Neuronal stem cell (in vitro differentiated cells): ENCODE results near the gene ANKH.

Experiments
- DNase-seq: peaks from one replicate; pipeline ENCODE4 v3.0.0-alpha.2; 2013; ENCODE audit warnings: low spot score
- H2AFZ ChIP-seq: one replicate; pipeline ENCODE4 v1.6.1; 2013; ENCODE audit warnings: mild to moderate bottlenecking, low read length, inconsistent platforms
- H2AK5ac ChIP-seq: 2 replicates; pipeline ENCODE4 v1.6.1; 2013; ENCODE audit warnings: low read depth, mild to moderate bottlenecking, inconsistent platforms, low read length, moderate library complexity, mixed read lengths
- H2BK120ac ChIP-seq: 2 replicates; pipeline ENCODE4 v1.6.1; 2013; ENCODE audit warnings: low read depth, mild to moderate bottlenecking, inconsistent platforms, low read length, moderate library complexity, mixed read lengths
- H2BK12ac ChIP-seq: one replicate; pipeline ENCODE4 v1.6.1; 2013; ENCODE audit warnings: low read length, inconsistent platforms
- H2BK15ac ChIP-seq: 2 replicates; pipeline ENCODE4 v1.6.1; 2013; ENCODE audit warnings: mild to moderate bottlenecking, low read length, inconsistent platforms, mixed read lengths
- H2BK5ac ChIP-seq: one replicate; pipeline ENCODE4 v1.6.1; 2013; ENCODE audit warnings: inconsistent platforms, mild to moderate bottlenecking, low read length, moderate library complexity
- H3K14ac ChIP-seq: one replicate; pipeline ENCODE4 v1.6.1; 2013; ENCODE audit warnings: low read length, inconsistent platforms
- H3K18ac ChIP-seq: 2 replicates; pipeline ENCODE4 v1.6.1; 2013; ENCODE audit warnings: low read length, inconsistent platforms
- H3K23ac ChIP-seq: 2 replicates; pipeline ENCODE4 v1.6.1; 2013; ENCODE audit warnings: low read depth, mild to moderate bottlenecking, mixed read lengths, low read length, inconsistent platforms; ENCODE audit not compliant: poor library complexity
- H3K27ac ChIP-seq: replicated peaks from 3 replicates; pipeline ENCODE4 v1.5.1; 2013; ENCODE audit warnings: low read length, inconsistent platforms
- H3K27me3 ChIP-seq, 3 experiments: 2 replicates each; pipeline ENCODE4 v1.6.1; 2013; ENCODE audit warnings: low read length in 3 of 3, mild to moderate bottlenecking in 2 of 3, inconsistent platforms in 1 of 3, low read depth in 1 of 3, mixed read lengths in 1 of 3, moderate library complexity in 1 of 3; ENCODE audit not compliant: control insufficient read depth in 3 of 3, insufficient read depth in 3 of 3
- H3K36me3 ChIP-seq, 2 donors: replicated peaks in 1 of 2; 2 replicates each; pipeline ENCODE4 v1.6.1; 2013; ENCODE audit warnings: low read length in 2 of 2; ENCODE audit not compliant: control insufficient read depth in 2 of 2, insufficient read depth in 2 of 2
- H3K4ac ChIP-seq: 2 replicates; pipeline ENCODE4 v1.6.1; 2013; ENCODE audit warnings: inconsistent platforms, mild to moderate bottlenecking, low read length, moderate library complexity
- H3K4me1 ChIP-seq, 2 donors: 1 replicate in 1 of 2; 2 replicates in 1 of 2; pipeline ENCODE4 v1.6.1; 2013; ENCODE audit warnings: low read length in 2 of 2, low read depth in 1 of 2; ENCODE audit not compliant: control insufficient read depth in 2 of 2, insufficient read depth in 1 of 2
- H3K4me2 ChIP-seq: one replicate; pipeline ENCODE4 v1.6.1; 2013; ENCODE audit warnings: mild to moderate bottlenecking, low read length, inconsistent platforms; ENCODE audit not compliant: insufficient read depth, poor library complexity, severe bottlenecking
- H3K4me3 ChIP-seq, 2 donors: 2 replicates each; pipeline ENCODE4 v1.5.1; 2013; ENCODE audit warnings: low read length in 2 of 2, mild to moderate bottlenecking in 2 of 2, inconsistent platforms in 1 of 2, moderate library complexity in 1 of 2
- H3K79me1 ChIP-seq: one replicate; pipeline ENCODE4 v1.6.1; 2013; ENCODE audit warnings: low read depth, mild to moderate bottlenecking, inconsistent platforms, low read length, moderate library complexity
- H3K9ac ChIP-seq: one replicate; pipeline ENCODE4 v1.6.1; 2013; ENCODE audit warnings: mild to moderate bottlenecking, low read depth, low read length, inconsistent platforms; ENCODE audit not compliant: poor library complexity
- H3K9me3 ChIP-seq, 2 donors: replicated peaks in 1 of 2; 2 replicates each; pipeline versions ENCODE3 to v1.6.1; 2013; ENCODE audit warnings: low read length in 2 of 2, mild to moderate bottlenecking in 2 of 2, inconsistent platforms in 1 of 2, low read depth in 1 of 2, mixed read lengths in 1 of 2, moderate library complexity in 1 of 2; ENCODE audit not compliant: control insufficient read depth in 2 of 2, insufficient read depth in 1 of 2
- H4K8ac ChIP-seq: one replicate; pipeline ENCODE4 v1.6.1; 2013; ENCODE audit warnings: low read depth, mild to moderate bottlenecking, inconsistent platforms, low read length, moderate library complexity
- H4K91ac ChIP-seq: one replicate; pipeline ENCODE4 v1.6.1; 2013; ENCODE audit warnings: low read length, low read depth, mild to moderate bottlenecking, inconsistent platforms; ENCODE audit not compliant: poor library complexity
- WGBS, 2 donors: extraction: QIAGEN DNeasy Blood & Tissue Kit; methylation state at CpG; one replicate each; pipeline ENCODE4 v1.1.7; 2013; ENCODE audit warnings: missing lambda C conversion rate in 2 of 2, mixed read lengths in 1 of 2; ENCODE audit not compliant: insufficient read length in 2 of 2, insufficient replicate concordance in 1 of 2; ENCODE audit errors: extremely low coverage in 2 of 2; 5-methylcytosine and 5-hydroxymethylcytosine counted together

ANKH gene

DNA sequence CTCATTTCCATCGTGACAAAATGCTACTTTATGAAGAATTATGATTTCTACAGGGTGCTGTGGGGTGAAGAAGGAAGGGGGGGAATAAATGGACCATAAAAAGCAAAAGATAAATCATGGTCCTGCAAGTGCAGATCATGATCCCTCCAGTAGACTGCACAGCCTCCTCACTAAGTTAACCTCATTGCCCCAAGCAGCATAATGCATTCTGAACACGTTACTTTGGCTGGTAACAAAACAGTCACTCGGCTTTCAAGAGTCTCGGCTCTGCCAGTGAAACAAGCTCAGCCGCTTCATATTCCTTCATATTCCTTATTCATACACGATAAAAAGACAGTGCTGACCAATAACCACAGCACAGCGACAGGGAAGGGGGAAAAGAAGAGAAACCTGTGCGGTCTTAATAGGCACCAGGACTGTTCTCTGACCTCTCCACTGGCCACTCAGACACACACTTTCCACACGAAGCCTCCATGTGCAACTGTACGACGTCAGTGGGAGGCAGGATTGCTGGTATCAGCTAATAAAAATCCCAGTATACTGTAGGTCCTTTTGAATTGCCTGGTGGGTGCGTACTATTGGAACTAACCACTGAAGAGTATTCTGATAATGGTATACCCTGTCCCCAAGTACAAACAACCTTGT is 60.5 kb downstream of the ANKH start:
- H3K4me3 ChIP-seq = no peak overlapping the region

DNA sequence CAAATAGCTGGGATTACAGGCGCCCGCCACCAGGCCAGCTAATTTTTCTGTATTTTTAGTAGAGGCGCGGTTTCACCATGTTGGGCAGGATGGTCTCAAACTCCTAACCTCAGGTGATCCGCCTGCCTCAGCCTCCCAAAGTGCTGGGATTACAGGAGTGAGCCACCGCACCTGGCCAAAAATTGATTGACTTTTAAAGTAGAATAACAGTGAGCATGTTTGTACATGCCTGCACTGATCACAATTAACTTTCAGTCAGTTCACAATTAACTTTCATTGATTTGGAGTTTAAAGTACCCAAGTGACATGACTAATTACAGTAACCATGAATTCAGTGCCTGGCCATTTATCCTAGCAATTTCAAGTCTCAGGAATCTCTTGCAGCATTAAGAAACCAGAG is 61.3 kb downstream of the ANKH start:
- H2BK15ac ChIP-seq = no peak overlapping the region
- no peak overlapping the region for H3K9ac ChIP-seq
- no peaks in the 10 kb centered on the region for H3K27me3 ChIP-seq
- DNase-seq = no peak
- H3K9me3 ChIP-seq = peaks cover 2 to 8% of the 10 kb centered on the region in 2 donors
- no peak overlapping the region for H2BK120ac ChIP-seq
- H3K36me3 ChIP-seq = no peaks in the 10 kb centered on the region
- H3K27ac ChIP-seq = no peak overlapping the region
- H3K4me2 ChIP-seq = no peak overlapping the region
- H3K18ac ChIP-seq = no peak overlapping the region
- H3K4ac ChIP-seq = no peak overlapping the region
- H4K91ac ChIP-seq = no peak overlapping the region
- no peak overlapping the region for H3K23ac ChIP-seq
- H2AK5ac ChIP-seq = no peak overlapping the region
- no peak overlapping the region for H3K4me3 ChIP-seq
- H3K14ac ChIP-seq = no peak overlapping the region
- no CpG with 5 or more reads among the region's 6 CpGs for WGBS, 2 donors
- no peaks in the 10 kb centered on the region for H3K79me1 ChIP-seq
- H2AFZ ChIP-seq = no peak overlapping the region
- H2BK5ac ChIP-seq = no peak overlapping the region
- H3K4me1 ChIP-seq = peaks cover 0 to 3% of the 10 kb centered on the region in 2 donors
- H4K8ac ChIP-seq = no peak overlapping the region
- no peak overlapping the region for H2BK12ac ChIP-seq

More for the DNA sequence above, 60.5 kb downstream of the ANKH start:
- Histone ChIP-seq H3K27ac (no peak overlapping the region), H3K79me1 (no peaks in the 10 kb centered on the region), H3K4ac (no peak overlapping the region), H3K9ac (no peak overlapping the region), H2BK12ac (no peak overlapping the region), H2BK120ac (no peak overlapping the region), H3K9me3 (peaks cover 2 to 8% of the 10 kb centered on the region in 2 donors), H2AFZ (no peak overlapping the region), H3K14ac (no peak overlapping the region), H3K4me1 (peaks cover 0 to 3% of the 10 kb centered on the region in 2 donors), H2BK15ac (no peak overlapping the region), H4K91ac (no peak overlapping the region), H3K23ac (no peak overlapping the region), H3K4me2 (no peak overlapping the region), H2AK5ac (no peak overlapping the region), H3K36me3 (no peaks in the 10 kb centered on the region), H4K8ac (no peak overlapping the region), H3K27me3 (no peaks in the 10 kb centered on the region), H2BK5ac (no peak overlapping the region), H3K18ac (no peak overlapping the region)
- no peak for DNase-seq
- WGBS, 2 donors = no CpG with 5 or more reads among the region's 12 CpGs

DNA sequence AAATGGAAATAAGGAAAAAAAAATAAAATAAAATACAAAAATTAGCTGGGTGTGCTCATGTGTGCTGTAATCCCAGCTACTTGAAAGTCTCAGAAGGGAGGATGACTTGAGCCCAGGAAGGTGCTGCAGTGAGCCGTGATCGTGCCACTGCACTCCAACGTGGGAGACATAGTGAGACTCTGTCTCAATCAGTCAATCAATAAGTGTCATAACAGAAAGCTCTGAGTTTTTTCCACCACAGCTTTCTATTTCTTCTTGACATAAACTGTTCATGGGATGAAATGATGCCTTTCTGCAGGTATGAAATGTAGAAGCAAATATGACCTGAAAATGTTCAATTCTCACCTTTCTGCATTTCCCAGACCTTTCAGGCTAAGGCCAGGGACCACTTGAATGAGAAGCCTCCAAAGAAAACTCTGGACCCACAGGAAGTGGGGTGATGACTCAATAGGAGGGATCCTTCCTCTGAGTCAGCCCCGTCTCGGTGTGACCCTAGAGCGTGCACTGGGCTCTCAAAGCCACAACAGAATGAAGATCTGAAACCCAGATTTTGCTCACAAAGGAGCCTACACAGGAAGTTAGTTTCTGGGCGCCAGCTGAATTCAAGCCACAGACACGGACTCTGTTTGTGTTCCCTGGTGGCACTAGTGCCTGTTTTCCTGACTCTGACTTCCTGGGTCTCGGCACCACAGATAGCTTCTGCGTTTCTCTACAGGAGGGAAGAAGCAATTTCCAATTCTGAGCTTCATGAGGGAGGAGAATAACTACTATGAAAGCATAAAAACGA is 62.0 kb downstream of the ANKH start:
- H3K9ac ChIP-seq = no peak overlapping the region
- no peaks in the 10 kb centered on the region for H3K27me3 ChIP-seq
- no peak overlapping the region for H3K23ac ChIP-seq
- no peak for DNase-seq
- H3K4ac ChIP-seq = no peak overlapping the region
- no peak overlapping the region for H4K91ac ChIP-seq
- no peak overlapping the region for H2AFZ ChIP-seq
- no peak overlapping the region for H3K4me2 ChIP-seq
- peaks cover 2 to 8% of the 10 kb centered on the region in 2 donors for H3K9me3 ChIP-seq
- H3K27ac ChIP-seq = no peak overlapping the region
- H3K79me1 ChIP-seq = no peaks in the 10 kb centered on the region
- H3K14ac ChIP-seq = no peak overlapping the region
- H2BK12ac ChIP-seq = no peak overlapping the region
- H2BK120ac ChIP-seq = no peak overlapping the region
- no peak overlapping the region for H4K8ac ChIP-seq
- no peak overlapping the region for H3K4me3 ChIP-seq
- H2BK15ac ChIP-seq = no peak overlapping the region
- H3K18ac ChIP-seq = no peak overlapping the region
- no CpG with 5 or more reads among the region's 11 CpGs for WGBS, 2 donors
- H3K36me3 ChIP-seq = no peaks in the 10 kb centered on the region
- peaks cover 0 to 3% of the 10 kb centered on the region in 2 donors for H3K4me1 ChIP-seq
- H2BK5ac ChIP-seq = no peak overlapping the region
- no peak overlapping the region for H2AK5ac ChIP-seq

DNA sequence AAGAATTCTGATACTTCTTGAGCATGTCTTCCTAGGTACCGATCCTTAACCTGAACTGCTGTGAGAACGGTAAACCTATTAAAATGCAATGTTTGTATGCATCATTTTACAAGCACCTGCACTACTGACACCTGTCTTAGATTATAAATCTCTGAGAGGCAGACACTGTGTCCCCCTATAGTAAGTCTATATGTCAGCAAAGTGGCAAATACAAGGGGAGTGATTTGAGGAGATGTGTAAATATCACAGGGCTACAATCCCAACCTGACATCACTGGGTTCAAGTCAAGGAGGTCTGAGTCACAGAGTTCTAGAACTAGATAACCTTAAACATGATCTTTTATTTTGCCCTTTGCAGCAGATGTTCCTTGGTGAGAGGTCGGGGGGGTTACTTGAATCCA is 64.1 kb downstream of the ANKH start:
- H3K4me3 ChIP-seq = no peak overlapping the region
- H2BK5ac ChIP-seq = no peak overlapping the region
- H3K23ac ChIP-seq = no peak overlapping the region
- no peaks in the 10 kb centered on the region for H3K36me3 ChIP-seq
- H4K8ac ChIP-seq = no peak overlapping the region
- H2AFZ ChIP-seq = no peak overlapping the region
- no peak overlapping the region for H3K4me2 ChIP-seq
- no peak overlapping the region for H2BK15ac ChIP-seq
- no peaks in the 10 kb centered on the region for H3K27me3 ChIP-seq
- DNase-seq = no peak
- H3K79me1 ChIP-seq = no peaks in the 10 kb centered on the region
- no peak overlapping the region for H2BK120ac ChIP-seq
- WGBS, 2 donors = no CpG with 5 or more reads among the region's 3 CpGs
- H3K14ac ChIP-seq = no peak overlapping the region
- no peak overlapping the region for H2BK12ac ChIP-seq
- no peak overlapping the region for H3K9ac ChIP-seq
- no peak overlapping the region for H4K91ac ChIP-seq
- H3K4me1 ChIP-seq = peaks cover 2 to 3% of the 10 kb centered on the region in 2 donors
- no peak overlapping the region for H3K4ac ChIP-seq
- no peak overlapping the region for H3K18ac ChIP-seq
- H3K27ac ChIP-seq = no peak overlapping the region
- H3K9me3 ChIP-seq = peaks cover 2 to 8% of the 10 kb centered on the region in 2 donors
- no peak overlapping the region for H2AK5ac ChIP-seq
